GM04503 (cell line): ENCODE results near the gene TPRN.

Experiments
- DNase-seq: peaks from one replicate; pipeline ENCODE4 v3.0.0-alpha.2; 2012; ENCODE audit warnings: low read depth

The TPRN gene

GRCh38 chr9:137160716-137161557 is 39.6 kb downstream of the TPRN start:
- DNase-seq = no peak

- DNase-seq = no peak
Observed at GRCh38 chr9:137160054-137160425, 40.5 kb downstream of the TPRN start.

GRCh38 chr9:137159105-137160053 is 41.2 kb downstream of the TPRN start:
- no peak for DNase-seq

DNA sequence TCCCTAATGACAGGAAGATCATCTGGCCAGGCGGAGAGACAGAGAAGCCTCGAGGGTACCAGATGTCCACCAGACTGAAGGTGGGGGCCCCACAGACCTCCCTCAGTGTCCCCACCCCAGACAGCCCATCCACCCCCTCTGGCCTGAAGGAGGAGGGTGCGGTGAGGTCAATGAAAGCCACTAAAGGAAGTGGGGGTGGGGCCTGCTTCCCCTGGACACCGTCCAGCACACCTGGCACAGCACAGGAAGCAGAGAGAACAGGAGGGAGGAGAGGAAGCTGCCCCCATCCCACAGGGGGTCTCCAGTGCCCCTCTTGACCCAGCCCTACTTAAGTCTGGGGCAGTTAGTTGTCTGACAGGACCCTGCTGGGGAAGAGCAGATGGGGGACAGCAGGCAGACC is 41.9 kb downstream of the TPRN start:
- no peak for DNase-seq

GRCh38 chr9:137157618-137158415 is 42.7 kb downstream of the TPRN start:
- no peak for DNase-seq

DNA sequence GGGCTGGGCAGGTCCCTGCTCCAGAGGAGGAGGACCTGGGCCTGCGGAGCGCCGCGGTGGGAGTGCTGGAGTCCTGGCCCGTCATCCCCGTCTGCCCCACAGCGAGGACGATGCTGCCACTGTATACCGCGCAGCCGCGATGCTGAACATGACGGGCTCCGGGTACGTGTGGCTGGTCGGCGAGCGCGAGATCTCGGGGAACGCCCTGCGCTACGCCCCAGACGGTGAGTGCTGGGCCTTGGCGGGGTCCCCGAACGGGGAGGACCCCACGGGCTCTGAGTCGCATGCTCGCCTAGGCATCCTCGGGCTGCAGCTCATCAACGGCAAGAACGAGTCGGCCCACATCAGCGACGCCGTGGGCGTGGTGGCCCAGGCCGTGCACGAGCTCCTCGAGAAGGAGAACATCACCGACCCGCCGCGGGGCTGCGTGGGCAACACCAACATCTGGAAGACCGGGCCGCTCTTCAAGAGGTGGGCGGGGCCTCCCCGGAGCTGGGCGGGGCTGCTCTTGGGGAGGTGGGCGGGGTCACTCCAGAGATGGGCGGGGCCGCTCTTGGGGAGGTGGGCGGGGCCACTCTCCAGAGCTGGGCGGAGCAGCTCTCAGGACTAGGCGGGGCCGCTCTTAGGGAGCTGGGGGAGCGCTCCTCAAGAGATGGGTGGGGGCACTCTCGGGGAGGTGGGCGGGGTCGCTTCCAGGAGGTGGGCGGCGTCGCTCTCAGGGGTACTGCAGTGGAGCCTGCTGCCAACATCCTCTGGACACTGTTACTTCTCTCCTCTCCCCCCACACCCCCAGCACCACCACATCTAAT is 43.8 kb downstream of the TPRN start:
- no peak for DNase-seq

GRCh38 chr9:137152844-137153405 is 47.6 kb downstream of the TPRN start:
- DNase-seq = no peak

DNA sequence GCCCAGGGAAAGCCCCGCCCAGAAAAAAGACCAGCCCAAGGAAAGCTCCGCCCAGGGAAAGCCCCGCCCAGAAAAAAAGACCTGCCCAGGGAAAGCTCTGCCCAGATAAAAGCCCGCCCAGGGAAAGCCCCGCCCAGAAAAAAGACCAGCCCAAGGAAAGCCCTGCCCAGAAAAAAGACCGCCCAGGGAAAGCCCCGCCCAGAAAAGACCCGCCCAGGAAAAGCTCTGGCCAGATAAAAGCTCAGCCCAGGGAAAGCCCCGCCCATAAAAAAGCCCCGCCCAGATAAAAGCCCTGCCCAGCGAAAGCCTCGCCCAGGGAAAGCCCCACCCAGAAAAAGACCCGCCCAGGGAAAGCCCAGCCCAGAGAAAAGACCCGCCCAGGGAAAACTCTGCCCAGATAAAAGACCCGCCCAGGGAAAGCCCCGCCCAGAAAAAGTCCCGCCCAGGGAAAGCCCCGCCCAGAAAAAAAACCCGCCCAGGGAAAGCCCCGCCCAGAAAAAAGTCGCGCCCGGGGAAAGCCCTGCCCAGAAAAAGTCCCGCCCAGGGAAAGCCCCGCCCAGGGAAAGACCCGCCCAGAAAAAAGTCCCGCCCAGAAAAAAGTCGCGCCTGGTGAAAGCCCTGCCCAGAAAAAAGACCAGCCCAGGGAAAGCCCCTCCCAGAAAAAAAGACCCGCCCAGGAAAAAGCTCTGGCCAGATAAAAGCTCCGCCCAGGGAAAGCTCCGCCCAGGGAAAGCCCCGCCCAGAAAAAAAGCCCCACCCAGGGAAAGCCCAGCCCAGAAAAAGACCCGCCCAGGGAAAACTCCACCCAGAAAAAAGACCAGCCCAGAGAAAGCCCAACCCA is 49.7 kb downstream of the TPRN start:
- DNase-seq = no peak

GRCh38 chr9:137149942-137150616 is 50.5 kb downstream of the TPRN start:
- DNase-seq = no peak

- DNase-seq = no peak
Observed at GRCh38 chr9:137149363-137149762, 51.2 kb downstream of the TPRN start.

DNA sequence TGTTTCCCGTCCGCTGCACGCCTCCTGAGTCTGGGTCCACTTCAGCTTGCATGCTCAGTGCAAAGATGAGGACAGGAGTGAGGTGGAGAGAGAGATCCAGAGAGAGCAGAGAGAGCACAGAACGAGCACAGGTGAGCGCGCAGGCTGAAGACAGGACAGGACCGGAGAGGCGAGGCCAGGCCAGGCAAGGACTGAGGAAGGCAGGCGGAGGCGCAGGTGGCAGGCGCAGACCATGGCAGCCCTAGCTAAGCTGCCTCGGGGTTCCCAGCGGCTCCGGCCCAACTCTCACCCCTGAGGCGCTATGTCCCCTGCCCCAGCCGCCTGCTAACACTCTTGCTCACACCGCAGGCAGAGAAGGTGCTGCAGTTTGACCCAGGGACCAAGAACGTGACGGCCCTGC is 51.9 kb downstream of the TPRN start:
- DNase-seq = no peak

GRCh38 chr9:137148242-137148641 is 52.3 kb downstream of the TPRN start:
- DNase-seq = no peak

GRCh38 chr9:137147793-137148160 is 52.8 kb downstream of the TPRN start:
- DNase-seq = no peak

DNA sequence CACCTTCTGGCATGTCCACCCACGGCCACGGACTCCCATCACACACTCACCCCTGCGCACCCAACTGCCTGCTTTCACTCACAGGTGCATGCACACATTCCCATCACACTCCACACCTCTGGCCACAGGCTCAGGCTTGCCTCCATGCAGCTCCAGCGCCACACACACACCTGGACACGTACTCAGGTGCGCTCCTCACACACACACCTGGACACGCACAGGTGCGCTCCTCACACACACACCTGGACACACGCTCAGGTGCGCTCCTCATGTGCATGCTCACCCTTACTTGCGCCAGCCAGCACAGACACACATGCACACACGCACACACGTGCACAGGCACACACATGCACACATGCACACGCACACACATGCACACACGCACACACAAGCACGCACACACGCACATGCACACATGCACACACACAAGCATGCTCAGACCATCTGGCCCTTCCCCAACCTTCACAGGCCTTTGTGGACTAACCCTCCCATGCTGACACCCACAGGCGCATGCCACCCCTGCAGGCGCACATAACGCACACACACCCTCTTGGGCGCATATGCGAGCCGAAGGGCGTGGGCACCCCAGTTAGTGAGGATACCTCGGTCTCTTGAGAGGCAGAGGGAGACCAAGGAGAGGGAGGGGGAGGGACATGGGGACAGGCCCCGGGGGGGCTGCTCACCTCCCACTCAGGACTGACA is 53.3 kb downstream of the TPRN start:
- no peak for DNase-seq

- DNase-seq = no peak
Observed at GRCh38 chr9:137146527-137146918, 54.0 kb downstream of the TPRN start.

DNA sequence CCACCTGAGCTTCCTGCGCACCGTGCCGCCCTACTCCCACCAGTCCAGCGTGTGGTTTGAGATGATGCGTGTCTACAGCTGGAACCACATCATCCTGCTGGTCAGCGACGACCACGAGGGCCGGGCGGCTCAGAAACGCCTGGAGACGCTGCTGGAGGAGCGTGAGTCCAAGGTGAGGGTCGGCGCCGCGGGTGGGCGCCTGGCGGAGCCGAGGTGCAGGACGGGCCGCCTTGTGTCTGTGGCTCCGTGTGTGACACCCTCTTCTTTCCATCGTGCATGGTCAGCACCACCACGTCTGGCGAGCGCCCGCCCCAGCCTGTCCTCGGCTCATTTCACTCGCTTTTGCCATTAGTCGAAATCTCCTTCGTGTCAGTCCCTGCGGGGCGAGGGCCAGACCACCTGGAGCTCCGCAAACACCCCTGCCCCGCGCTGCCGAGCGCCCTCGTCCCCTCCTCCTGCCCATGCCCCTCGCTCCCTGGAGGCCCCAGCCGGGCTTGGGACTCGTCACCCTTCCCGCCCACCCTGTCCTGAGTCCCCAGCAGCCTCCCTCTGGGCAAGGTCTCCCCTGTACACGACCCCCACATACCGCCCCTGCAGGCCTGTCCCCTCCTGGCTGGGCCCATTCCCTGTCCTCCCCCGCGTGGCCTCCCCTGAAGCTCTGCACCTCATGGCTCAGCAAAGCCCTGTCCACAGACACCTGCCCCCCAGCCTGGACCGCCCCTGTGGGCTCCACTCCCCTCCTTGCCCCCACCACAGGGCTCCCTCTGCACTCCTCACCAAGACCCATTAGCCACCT is 54.6 kb downstream of the TPRN start:
- DNase-seq = no peak

GRCh38 chr9:137143459-137143858 is 57.1 kb downstream of the TPRN start:
- no peak for DNase-seq
